Panc1 (cell line): Measurements from ENCODE around the gene PMS2. TPM values are rescaled to one million over a fixed set of nuclear protein-coding genes. Genes with fewer than 3 reads are reported as not detected.
"Not testable (repeated sequence)": the region's sequence is repeated elsewhere in the genome, so short reads cannot be mapped to it uniquely, and the experiment has no call there.

Source experiments
- ATAC-seq: fragments of 200-7000 bp; cut with Tn5 transposase; 2 replicates; pipeline ENCODE4 v1.9.1; 2020; ENCODE audit warnings: mild to moderate bottlenecking, moderate library complexity
- BruUV-seq: library from RNA; stranded (reverse); fragments of 400-500 nt; replicated peaks from 2 replicates; lab custom pipeline; 2021; lab: Mats Ljungman, UMichigan
- CTCF ChIA-PET: fragments of 300-600 bp; sonication (Branson Sonifier 250); formaldehyde crosslinking; loops from one replicate; lab custom pipeline; 2022; ENCODE audit warnings: antibody characterized with exemption; lab: Charles Lee
- POLR2A ChIA-PET: fragments of 300-600 bp; sonication (Branson Sonifier 250); formaldehyde crosslinking; loops from one replicate; lab custom pipeline; 2022; ENCODE audit warnings: antibody characterized with exemption; lab: Charles Lee
- DNase-seq: peaks from one replicate; pipeline ENCODE4 v3.0.0-alpha.2; 2010; ENCODE audit warnings: low read depth, low spot score
- H3K27ac ChIP-seq: 2 replicates; pipeline ENCODE4 v1.5.1; 2011; ENCODE audit warnings: mild to moderate bottlenecking, low read length, inconsistent platforms
- H3K27me3 ChIP-seq: fragments of 200-500 bp; sonication (Bioruptor generic); 2 replicates; pipeline ENCODE4 v1.6.0; 2014; ENCODE audit warnings: low read length, inconsistent platforms; ENCODE audit not compliant: control insufficient read depth, insufficient read depth
- H3K36me3 ChIP-seq: fragments of 200-500 bp; sonication (Bioruptor generic); 2 replicates; pipeline ENCODE4 v1.5.1; 2014; ENCODE audit warnings: inconsistent platforms, mild to moderate bottlenecking, low read length, moderate library complexity; ENCODE audit not compliant: control insufficient read depth, insufficient read depth
- H3K4me1 ChIP-seq: 2 replicates; pipeline ENCODE4 v1.5.1; 2011; ENCODE audit warnings: inconsistent platforms, mild to moderate bottlenecking, low read length, moderate library complexity; ENCODE audit not compliant: control insufficient read depth, insufficient read depth
- H3K4me3 ChIP-seq, 2 experiments: 2 replicates each; pipeline ENCODE4 v1.5.1; 2011 to 2012; ENCODE audit warnings: low read depth in 2 of 2, low read length in 2 of 2, mild to moderate bottlenecking in 2 of 2, inconsistent platforms in 1 of 2, moderate library complexity in 1 of 2
- H3K9me3 ChIP-seq: fragments of 200-500 bp; sonication (Bioruptor generic); 2 replicates; pipeline ENCODE4 v1.5.1; 2014; ENCODE audit warnings: low read depth, mild to moderate bottlenecking, inconsistent platforms, low read length, moderate library complexity; ENCODE audit not compliant: control insufficient read depth, insufficient read depth
- in situ Hi-C: cut with HindIII; loops from 2 replicates; pipeline ENCODE4 v1.10.0; 2016; ENCODE audit warnings: low sequenced_read_pairs, low pct_unique_long_range_greater_than_20kb
- intact Hi-C: fragments of 100-400 bp; cut with micrococcal nuclease; formaldehyde crosslinking; loops from one replicate; pipeline ENCODE4 v1.10.0; 2022; ENCODE audit not compliant: unreplicated experiment
- total RNA-seq: library from RNA; stranded (reverse); gene quantifications from one replicate; pipeline ENCODE4 v1.2.1, GENCODE V29; 2021; ENCODE audit not compliant: unreplicated experiment

Gene PMS2
- total RNA-seq, 1 experiment from 2014 or later: 40.2 TPM

- H3K36me3 ChIP-seq, POLR2A ChIA-PET, intact Hi-C loops, CTCF ChIA-PET, DNase-seq, H3K4me1 ChIP-seq, H3K9me3 ChIP-seq, BruUV-seq, H3K27me3 ChIP-seq, H3K27ac ChIP-seq, in situ Hi-C loops, ATAC-seq, H3K4me3 ChIP-seq: not testable (repeated sequence)
Observed at GRCh38 chr7:5924180-5924579, 84.7 kb downstream of the PMS2 start.

Other genes with a start within 250 kb of the PMS2 start
- gene RNF216, start 227.4 kb downstream of the PMS2 start, total RNA-seq: 61.6 TPM
- gene OCM, start 128.3 kb downstream of the PMS2 start, total RNA-seq: not detected
- 128 TPM for gene CCZ1, start 110.3 kb downstream of the PMS2 start, total RNA-seq
- 0.26 TPM for gene RSPH10B, start 38.4 kb downstream of the PMS2 start, total RNA-seq
- gene AIMP2, start 223 bp upstream of the PMS2 start, total RNA-seq: 126 TPM
- 0.18 TPM for gene ANKRD61, start 22.3 kb upstream of the PMS2 start, total RNA-seq
- gene EIF2AK1, start 50.1 kb upstream of the PMS2 start, total RNA-seq: 205 TPM
- 18.6 TPM for gene USP42, start 95.9 kb upstream of the PMS2 start, total RNA-seq